Esophagus squamous epithelium (tissue), 5 donors: ENCODE results near the gene PDE4C. TPM values are rescaled to one million over a fixed set of nuclear protein-coding genes. Genes with fewer than 3 reads are reported as not detected.

ENCODE experiments used
- DNase-seq: peaks from one replicate; lab custom pipeline; 2025; lab: John Stamatoyannopoulos, UW
- H3K27ac ChIP-seq, 4 donors: fragments of 200-600 bp; sonication (generic); one replicate each; pipeline ENCODE4 v1.5.1; 2016 to 2019; ENCODE audit warnings: mild to moderate bottlenecking in 1 of 4
- H3K27me3 ChIP-seq, 4 donors: fragments of 200-600 bp; sonication (generic); 1 replicate in 3 of 4; 2 replicates in 1 of 4; pipeline versions ENCODE4 v1.5.1 to v1.6.0; 2017 to 2021; ENCODE audit warnings: antibody characterized with exemption in 1 of 4
- H3K36me3 ChIP-seq, 3 donors: fragments of 200-600 bp; sonication (generic); one replicate each; pipeline ENCODE4 v1.5.1; 2016 to 2019
- H3K4me1 ChIP-seq, 3 donors: fragments of 200-600 bp; sonication (generic); one replicate each; pipeline ENCODE4 v1.5.1; 2017 to 2019
- H3K4me3 ChIP-seq, 4 donors: fragments of 200-600 bp; sonication (generic); 1 replicate in 3 of 4; 2 replicates in 1 of 4; pipeline ENCODE4 v1.5.1; 2016 to 2019; ENCODE audit warnings: mild to moderate bottlenecking in 2 of 4, moderate library complexity in 1 of 4
- H3K9me3 ChIP-seq, 3 donors: fragments of 200-600 bp; sonication (generic); one replicate each; pipeline ENCODE4 v1.5.1; 2016 to 2019
- POLR2A ChIP-seq, 4 donors: fragments of 450-650 bp; IDR thresholded peaks; one replicate each; pipeline ENCODE4 v1.6.1; 2017; ENCODE audit warnings: antibody characterized with exemption in 4 of 4, mild to moderate bottlenecking in 4 of 4, moderate library complexity in 3 of 4
- WGBS, 2 donors: methylation state at CpG; one replicate each; pipeline ENCODE4 v1.1.5; 2018; 5-methylcytosine and 5-hydroxymethylcytosine counted together
- intact Hi-C: fragments of 100-400 bp; cut with DNase I; formaldehyde crosslinking; loops from one replicate; pipeline ENCODE4 v1.15.0; 2022
- total RNA-seq, 4 donors: library from RNA; depleted of rRNA; stranded (reverse); fragments of >200 nt; gene quantifications; one replicate each; pipeline ENCODE4 v1.1.0, GENCODE V29; 2016
- TF ChIP-seq, protein P1 (sequence below), 6 experiments: fragments of 450-650 bp in 4 of 6; fragments of 200-600 bp in 2 of 6; sonication (generic) in 2 of 6; IDR thresholded peaks; one replicate each; pipeline ENCODE4 v1.5.1; 2016 to 2019; ENCODE audit warnings: antibody characterized with exemption in 6 of 6, mild to moderate bottlenecking in 4 of 6, moderate library complexity in 4 of 6
- donor health status: DM: yes; HTN: yes; CAD: no.

PDE4C gene
- total RNA-seq, 4 donors from 2014 or later: 0.76 TPM; not detected in 3

DNA sequence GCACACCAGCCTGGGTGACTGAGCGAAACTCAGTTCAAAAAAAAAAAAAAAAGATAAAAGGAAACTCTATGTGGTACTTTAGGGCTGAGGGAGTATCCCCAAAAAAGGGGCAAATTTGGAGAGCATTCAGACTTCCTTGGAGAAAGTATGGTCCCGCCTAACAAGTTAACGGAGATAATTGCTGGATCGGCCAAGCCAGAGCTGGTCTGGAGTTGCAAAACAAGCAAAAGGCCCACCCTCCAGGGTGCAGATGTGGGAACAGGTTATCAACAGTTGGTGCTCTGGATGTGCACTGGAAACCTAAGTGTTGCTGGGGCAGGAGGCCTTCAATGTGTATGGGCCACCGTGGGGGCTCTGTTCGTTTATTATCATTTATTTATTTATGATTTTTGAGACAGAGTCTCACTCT is 45.2 kb upstream of the PDE4C start:
- intact Hi-C loops: no loop called here
- peak overlapping the region in 1 of 4 donors; percentile 48 for H3K27ac ChIP-seq
- WGBS, 2 donors: 53 to 55% methylated on average over 6 of the region's 6 CpGs
- peaks cover 0 to 33% (median 7%) of the 10 kb centered on the region in 3 donors for H3K36me3 ChIP-seq
- H3K27me3 ChIP-seq: no peaks in the 10 kb centered on the region
- peaks cover 19 to 54% (median 21%) of the 10 kb centered on the region in 3 donors for H3K4me1 ChIP-seq
- TF ChIP-seq, protein P1, sequence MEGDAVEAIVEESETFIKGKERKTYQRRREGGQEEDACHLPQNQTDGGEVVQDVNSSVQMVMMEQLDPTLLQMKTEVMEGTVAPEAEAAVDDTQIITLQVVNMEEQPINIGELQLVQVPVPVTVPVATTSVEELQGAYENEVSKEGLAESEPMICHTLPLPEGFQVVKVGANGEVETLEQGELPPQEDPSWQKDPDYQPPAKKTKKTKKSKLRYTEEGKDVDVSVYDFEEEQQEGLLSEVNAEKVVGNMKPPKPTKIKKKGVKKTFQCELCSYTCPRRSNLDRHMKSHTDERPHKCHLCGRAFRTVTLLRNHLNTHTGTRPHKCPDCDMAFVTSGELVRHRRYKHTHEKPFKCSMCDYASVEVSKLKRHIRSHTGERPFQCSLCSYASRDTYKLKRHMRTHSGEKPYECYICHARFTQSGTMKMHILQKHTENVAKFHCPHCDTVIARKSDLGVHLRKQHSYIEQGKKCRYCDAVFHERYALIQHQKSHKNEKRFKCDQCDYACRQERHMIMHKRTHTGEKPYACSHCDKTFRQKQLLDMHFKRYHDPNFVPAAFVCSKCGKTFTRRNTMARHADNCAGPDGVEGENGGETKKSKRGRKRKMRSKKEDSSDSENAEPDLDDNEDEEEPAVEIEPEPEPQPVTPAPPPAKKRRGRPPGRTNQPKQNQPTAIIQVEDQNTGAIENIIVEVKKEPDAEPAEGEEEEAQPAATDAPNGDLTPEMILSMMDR (IDR thresholded peaks at IDR 0.05): no peak
- TF ChIP-seq POLR2A (IDR thresholded peaks at IDR 0.05): no peak
- H3K9me3 ChIP-seq: no peaks in the 10 kb centered on the region
- no peak for DNase-seq
- no peak overlapping the region for H3K4me3 ChIP-seq

DNA sequence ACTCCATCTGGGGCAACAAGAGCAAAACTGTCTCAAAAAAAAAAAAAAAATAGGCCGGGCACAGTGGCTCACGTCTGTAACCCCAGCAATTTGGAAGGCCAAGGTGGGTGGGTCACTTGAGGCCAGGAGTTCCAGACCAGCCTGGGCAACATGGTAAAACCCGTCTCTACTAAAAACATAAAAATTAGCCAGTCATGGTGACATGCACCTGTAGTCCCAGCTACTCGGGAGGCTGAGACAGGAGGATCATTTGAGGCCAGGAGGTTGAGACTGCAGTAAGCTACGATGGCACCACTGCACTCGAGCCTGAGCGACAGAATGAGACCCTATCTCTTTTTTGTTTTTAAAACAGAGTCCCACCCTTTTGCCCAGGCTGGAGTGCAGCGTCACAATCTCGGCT is 44.1 kb upstream of the PDE4C start:
- Histone ChIP-seq H3K4me1 (peaks cover 13 to 43% (median 14%) of the 10 kb centered on the region in 3 donors), H3K4me3 (no peak overlapping the region), H3K9me3 (no peaks in the 10 kb centered on the region), H3K36me3 (peaks cover 7 to 40% (median 11%) of the 10 kb centered on the region in 3 donors), H3K27ac (no peak overlapping the region), H3K27me3 (no peaks in the 10 kb centered on the region)
- TF ChIP-seq, protein P1 (IDR thresholded peaks at IDR 0.05): no peak
- TF ChIP-seq POLR2A (IDR thresholded peaks at IDR 0.05): no peak
- WGBS, 2 donors: 78 to 85% methylated on average over 8 to 9 of the region's 9 CpGs
- intact Hi-C loops: no loop called here
- DNase-seq: no peak

DNA sequence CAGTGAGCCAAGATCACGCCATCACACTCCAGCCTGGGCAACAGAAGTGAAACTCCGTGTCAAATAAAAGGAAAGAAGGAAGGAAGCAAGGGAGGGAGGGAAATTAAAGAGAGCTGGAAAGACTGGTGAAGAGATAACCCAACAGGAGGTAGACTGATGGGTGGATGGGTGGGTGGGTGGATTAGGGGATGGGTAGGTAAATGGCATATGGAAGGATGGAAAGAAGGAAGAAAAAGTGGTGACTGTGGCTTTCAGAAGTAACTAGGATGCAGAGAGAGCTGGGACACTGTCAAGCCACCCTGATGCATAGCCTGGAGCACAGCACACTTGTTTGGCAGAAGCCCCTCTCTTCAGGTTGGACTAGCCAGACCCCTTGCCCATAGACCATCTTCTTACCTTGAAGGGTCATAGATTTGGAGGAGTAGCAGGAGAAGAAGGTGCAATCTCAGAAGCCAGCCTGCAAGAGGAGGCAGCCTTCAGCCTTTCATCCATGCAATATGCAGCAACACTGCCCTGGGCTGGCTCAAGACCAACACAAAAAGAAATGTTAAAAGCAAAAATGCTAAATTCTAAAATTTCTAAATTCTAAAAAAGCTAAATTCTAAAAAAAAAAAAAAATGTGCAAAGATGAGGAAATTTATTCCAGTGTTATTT is 43.0 kb upstream of the PDE4C start:
- 59 to 64% methylated on average over 2 of the region's 2 CpGs for WGBS, 2 donors
- no peak overlapping the region for H3K27ac ChIP-seq
- TF ChIP-seq, protein P1 (IDR thresholded peaks at IDR 0.05): no peak
- TF ChIP-seq POLR2A (IDR thresholded peaks at IDR 0.05): no peak
- no peaks in the 10 kb centered on the region for H3K27me3 ChIP-seq
- peaks cover 1 to 32% (median 2%) of the 10 kb centered on the region in 3 donors for H3K4me1 ChIP-seq
- DNase-seq: no peak
- H3K36me3 ChIP-seq: peaks cover 7 to 52% (median 11%) of the 10 kb centered on the region in 3 donors
- no peaks in the 10 kb centered on the region for H3K9me3 ChIP-seq
- intact Hi-C loops: no loop called here
- H3K4me3 ChIP-seq: no peak overlapping the region

DNA sequence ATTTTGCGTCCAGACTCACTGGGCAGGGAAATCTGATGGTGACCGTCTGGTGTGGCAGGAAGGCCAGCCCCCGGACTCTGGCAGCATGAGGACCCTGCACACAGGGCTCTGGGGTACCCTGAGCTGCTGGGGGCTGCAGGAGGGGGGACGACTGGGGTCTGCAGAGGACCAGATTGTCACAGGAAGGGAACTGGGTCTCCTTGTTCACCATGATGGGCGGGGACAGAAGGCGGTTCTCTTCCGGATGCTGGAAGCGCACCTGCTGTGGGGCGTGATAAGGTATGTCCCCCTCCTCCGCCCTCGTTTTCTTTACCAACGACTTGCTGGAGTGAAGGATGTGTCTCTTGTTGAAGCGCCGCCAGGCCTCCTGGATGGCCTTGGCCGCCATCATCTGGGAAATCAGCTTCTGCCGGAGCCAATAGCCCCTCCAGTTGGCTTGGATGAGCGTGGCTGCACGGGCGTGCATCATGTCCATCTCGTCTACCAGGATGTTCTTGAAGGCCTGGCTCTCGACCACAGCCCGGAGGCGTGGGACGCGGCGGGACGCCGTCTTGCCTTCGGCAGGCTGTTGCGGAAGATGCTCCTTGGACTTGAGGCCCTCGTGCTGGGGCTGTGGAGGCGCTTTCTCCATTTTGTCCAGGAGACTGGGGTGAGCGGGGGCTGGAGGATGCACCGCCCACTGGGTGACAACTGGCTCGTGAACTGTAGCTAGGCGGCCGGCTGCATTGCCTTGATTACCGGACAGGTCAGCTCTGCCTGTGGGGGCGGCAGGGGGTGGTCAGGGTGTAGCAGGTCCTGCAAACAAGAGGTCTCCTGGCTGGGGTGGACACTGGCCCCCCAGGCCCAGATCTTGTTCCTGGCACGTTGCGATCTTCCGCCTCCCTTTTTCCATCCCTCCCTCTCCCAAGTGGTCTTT is 40.8 kb upstream of the PDE4C start:
- Histone ChIP-seq H3K4me1 (peaks cover 0 to 10% (median 0%) of the 10 kb centered on the region in 3 donors), H3K27ac (no peak overlapping the region), H3K4me3 (no peak overlapping the region), H3K27me3 (no peaks in the 10 kb centered on the region), H3K9me3 (no peaks in the 10 kb centered on the region), H3K36me3 (peaks cover 7 to 61% (median 11%) of the 10 kb centered on the region in 3 donors)
- DNase-seq: no peak
- 88 to 98% methylated on average over 16 to 19 of the region's 42 CpGs for WGBS, 2 donors
- TF ChIP-seq, protein P1 (IDR thresholded peaks at IDR 0.05): no peak
- TF ChIP-seq POLR2A (IDR thresholded peaks at IDR 0.05): no peak
- intact Hi-C loops: no loop called here

DNA sequence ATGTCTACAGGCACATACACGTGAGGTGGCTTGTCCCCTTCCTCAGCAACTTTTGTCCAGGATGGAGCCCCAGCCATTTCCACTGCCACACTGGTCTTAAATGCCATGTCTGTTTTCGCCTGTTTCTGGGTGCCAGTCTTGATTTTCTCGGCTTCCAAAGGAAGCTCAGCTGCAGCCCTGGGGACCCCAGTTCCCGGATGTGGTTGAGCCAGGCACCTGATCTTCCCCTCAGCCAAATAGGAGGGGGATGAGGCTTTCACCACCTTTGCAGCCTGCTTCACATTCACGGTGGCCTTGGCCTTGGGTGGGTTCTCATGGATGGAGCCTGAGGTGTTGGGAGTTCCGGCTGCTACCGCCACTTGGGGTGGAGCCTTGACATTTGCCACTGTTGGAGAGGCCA is 39.3 kb upstream of the PDE4C start:
- WGBS, 2 donors: 90 to 100% methylated on average over 1 to 3 of the region's 7 CpGs
- intact Hi-C loops: no loop called here
- no peak for DNase-seq
- TF ChIP-seq POLR2A (IDR thresholded peaks at IDR 0.05): no peak
- TF ChIP-seq, protein P1 (IDR thresholded peaks at IDR 0.05): no peak
- Histone ChIP-seq H3K27me3 (no peaks in the 10 kb centered on the region), H3K4me1 (no peaks in the 10 kb centered on the region), H3K9me3 (no peaks in the 10 kb centered on the region), H3K36me3 (peaks cover 7 to 61% (median 11%) of the 10 kb centered on the region in 3 donors), H3K4me3 (no peak overlapping the region), H3K27ac (no peak overlapping the region)
